Measurements from ENCODE around the gene RALGPS1.

DNA sequence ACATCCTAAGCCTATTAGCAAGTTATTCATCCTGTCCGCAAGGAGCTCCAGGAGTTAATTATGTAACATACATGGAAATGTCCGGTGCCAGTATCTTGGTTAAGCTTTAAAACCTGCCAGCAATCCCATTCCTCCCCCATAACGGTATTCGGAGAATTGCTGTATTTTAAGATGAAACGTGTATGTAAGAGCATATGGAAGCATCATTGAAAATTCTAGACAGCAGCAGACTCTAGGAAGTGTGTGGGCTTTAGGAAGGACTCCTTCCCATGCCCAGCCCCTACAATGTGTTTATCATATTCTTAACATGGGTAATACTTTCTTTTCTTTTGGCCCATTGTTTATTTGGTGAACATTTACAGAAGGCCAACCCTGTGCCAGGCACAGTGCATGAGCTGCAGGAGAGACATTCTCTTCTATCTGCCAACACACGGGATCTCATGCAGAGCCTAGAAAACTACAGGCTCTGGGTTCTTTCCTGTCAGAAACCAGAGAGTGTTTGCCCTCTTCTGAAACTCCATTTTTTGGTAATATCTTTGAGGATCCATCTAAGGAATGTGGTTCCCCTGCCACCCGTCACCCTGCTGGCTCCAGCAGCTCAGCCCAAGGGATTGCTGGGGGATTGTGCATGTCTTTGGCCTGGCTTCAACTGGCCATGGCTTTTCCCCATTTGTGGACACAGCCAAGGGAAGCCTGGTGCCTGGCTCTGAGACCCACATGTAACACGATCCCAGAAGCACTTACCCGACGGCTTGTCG lies 192.8 kb downstream of the RALGPS1 start:
- TF ChIP-seq, protein P1, sequence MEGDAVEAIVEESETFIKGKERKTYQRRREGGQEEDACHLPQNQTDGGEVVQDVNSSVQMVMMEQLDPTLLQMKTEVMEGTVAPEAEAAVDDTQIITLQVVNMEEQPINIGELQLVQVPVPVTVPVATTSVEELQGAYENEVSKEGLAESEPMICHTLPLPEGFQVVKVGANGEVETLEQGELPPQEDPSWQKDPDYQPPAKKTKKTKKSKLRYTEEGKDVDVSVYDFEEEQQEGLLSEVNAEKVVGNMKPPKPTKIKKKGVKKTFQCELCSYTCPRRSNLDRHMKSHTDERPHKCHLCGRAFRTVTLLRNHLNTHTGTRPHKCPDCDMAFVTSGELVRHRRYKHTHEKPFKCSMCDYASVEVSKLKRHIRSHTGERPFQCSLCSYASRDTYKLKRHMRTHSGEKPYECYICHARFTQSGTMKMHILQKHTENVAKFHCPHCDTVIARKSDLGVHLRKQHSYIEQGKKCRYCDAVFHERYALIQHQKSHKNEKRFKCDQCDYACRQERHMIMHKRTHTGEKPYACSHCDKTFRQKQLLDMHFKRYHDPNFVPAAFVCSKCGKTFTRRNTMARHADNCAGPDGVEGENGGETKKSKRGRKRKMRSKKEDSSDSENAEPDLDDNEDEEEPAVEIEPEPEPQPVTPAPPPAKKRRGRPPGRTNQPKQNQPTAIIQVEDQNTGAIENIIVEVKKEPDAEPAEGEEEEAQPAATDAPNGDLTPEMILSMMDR (IDR thresholded peaks at IDR 0.05; ENCODE audit: low read length): no peak
- TF ChIP-seq EZH2phosphoT487 (IDR thresholded peaks at IDR 0.05; ENCODE audit: low read length) (no peak), EZH2 (optimal IDR thresholded peaks at IDR 0.05; ENCODE audit: low read depth, low read length) (no peak)
